ENCODE data around the gene TMEM132C.
"Not testable (repeated sequence)": the region's sequence is repeated elsewhere in the genome, so short reads cannot be mapped to it uniquely, and the experiment has no call there.

The TMEM132C gene

GRCh38 chr12:128458301-128458974 lies 191.5 kb downstream of the TMEM132C start:
- DNase-seq (ENCODE audit: extremely low spot score, insufficient read length, low read depth) (no peak), FAIRE-seq (no peak)

GRCh38 chr12:128459067-128459466 lies 192.1 kb downstream of the TMEM132C start:
- DNase-seq (ENCODE audit: extremely low spot score, insufficient read length, low read depth): no peak
- no peak for FAIRE-seq

GRCh38 chr12:128463881-128464280 lies 196.9 kb downstream of the TMEM132C start:
- FAIRE-seq (no peak), DNase-seq (ENCODE audit: extremely low spot score, insufficient read length, low read depth) (no peak)

- no peak for FAIRE-seq
- no peak for DNase-seq (ENCODE audit: extremely low spot score, insufficient read length, low read depth)
Measured at GRCh38 chr12:128467882-128468281, 200.9 kb downstream of the TMEM132C start.

GRCh38 chr12:128468926-128469325 lies 202.0 kb downstream of the TMEM132C start:
- DNase-seq (ENCODE audit: extremely low spot score, insufficient read length, low read depth): no peak
- FAIRE-seq: no peak

GRCh38 chr12:128471491-128471890 lies 204.5 kb downstream of the TMEM132C start:
- DNase-seq (ENCODE audit: extremely low spot score, insufficient read length, low read depth) (no peak), FAIRE-seq (no peak)

GRCh38 chr12:128474916-128475315 lies 207.9 kb downstream of the TMEM132C start:
- DNase-seq (ENCODE audit: extremely low spot score, insufficient read length, low read depth) (no peak), FAIRE-seq (no peak)

GRCh38 chr12:128476266-128476665 lies 209.3 kb downstream of the TMEM132C start:
- FAIRE-seq: no peak

GRCh38 chr12:128483526-128484255 lies 216.7 kb downstream of the TMEM132C start:
- DNase-seq (ENCODE audit: extremely low spot score, insufficient read length, low read depth) (no peak), FAIRE-seq (no peak)

More at GRCh38 chr12:128476266-128476665, 209.3 kb downstream of the TMEM132C start:
- no peak for DNase-seq (ENCODE audit: extremely low spot score, insufficient read length, low read depth)

- not testable (repeated sequence) for DNase-seq (ENCODE audit: extremely low spot score, insufficient read length, low read depth); FAIRE-seq
Measured at GRCh38 chr12:128497376-128497775, 230.4 kb downstream of the TMEM132C start.

GRCh38 chr12:128507470-128507869 lies 240.5 kb downstream of the TMEM132C start:
- DNase-seq (ENCODE audit: extremely low spot score, insufficient read length, low read depth) (no peak), FAIRE-seq (no peak)

- FAIRE-seq (no peak), DNase-seq (ENCODE audit: extremely low spot score, insufficient read length, low read depth) (no peak)
Measured at GRCh38 chr12:128509170-128509569, 242.2 kb downstream of the TMEM132C start.

- FAIRE-seq: no peak
- no peak for DNase-seq (ENCODE audit: extremely low spot score, insufficient read length, low read depth)
Measured at GRCh38 chr12:128510511-128510910, 243.5 kb downstream of the TMEM132C start.

GRCh38 chr12:128513331-128513730 lies 246.4 kb downstream of the TMEM132C start:
- DNase-seq (ENCODE audit: extremely low spot score, insufficient read length, low read depth) (no peak), FAIRE-seq (no peak)

- FAIRE-seq (no peak), DNase-seq (ENCODE audit: extremely low spot score, insufficient read length, low read depth) (no peak)
Measured at GRCh38 chr12:128513831-128514230, 246.9 kb downstream of the TMEM132C start.

- FAIRE-seq (no peak), DNase-seq (ENCODE audit: extremely low spot score, insufficient read length, low read depth) (no peak)
Measured at GRCh38 chr12:128518644-128519043, 251.7 kb downstream of the TMEM132C start.

GRCh38 chr12:128519426-128519825 lies 252.5 kb downstream of the TMEM132C start:
- DNase-seq (ENCODE audit: extremely low spot score, insufficient read length, low read depth) (no peak), FAIRE-seq (no peak)

- DNase-seq (ENCODE audit: extremely low spot score, insufficient read length, low read depth): no peak
- FAIRE-seq: no peak
Measured at GRCh38 chr12:128521981-128522380, 255.0 kb downstream of the TMEM132C start.

GRCh38 chr12:128524439-128524838 lies 257.5 kb downstream of the TMEM132C start:
- FAIRE-seq (no peak), DNase-seq (ENCODE audit: extremely low spot score, insufficient read length, low read depth) (no peak)

GRCh38 chr12:128531170-128531569 lies 264.2 kb downstream of the TMEM132C start:
- no peak for FAIRE-seq
- no peak for DNase-seq (ENCODE audit: extremely low spot score, insufficient read length, low read depth)

- DNase-seq (ENCODE audit: extremely low spot score, insufficient read length, low read depth) (no peak), FAIRE-seq (no peak)
Measured at GRCh38 chr12:128534906-128535305, 267.9 kb downstream of the TMEM132C start.

- DNase-seq (ENCODE audit: extremely low spot score, insufficient read length, low read depth) (no peak), FAIRE-seq (no peak)
Measured at GRCh38 chr12:128536810-128537209, 269.8 kb downstream of the TMEM132C start.
